MM.1S (cell line): ENCODE measurements around the gene SIRT2.

Source experiments
- DNase-seq: peaks from one replicate; pipeline ENCODE4 v3.0.0-alpha.2; 2015
- H2AFZ ChIP-seq: fragments of 300-600 bp; sonication (generic); 2 replicates; pipeline ENCODE4 v1.6.0; 2016; ENCODE audit warnings: antibody characterized with exemption, low read length
- H3F3A ChIP-seq: fragments of 300-600 bp; sonication (generic); 2 replicates; pipeline ENCODE4 v1.6.1; 2016; ENCODE audit warnings: mild to moderate bottlenecking, antibody characterized with exemption, low read length, moderate library complexity, mixed read lengths; ENCODE audit not compliant: insufficient read depth
- H3K27ac ChIP-seq: fragments of 300-600 bp; sonication (generic); 2 replicates; pipeline ENCODE4 v1.5.1; 2016; ENCODE audit warnings: mild to moderate bottlenecking, low read length
- H3K27me3 ChIP-seq: fragments of 300-600 bp; sonication (generic); replicated peaks from 2 replicates; pipeline ENCODE4 v1.6.0; 2016; ENCODE audit warnings: low read length; ENCODE audit not compliant: insufficient read depth
- H3K36me3 ChIP-seq: fragments of 300-600 bp; sonication (generic); replicated peaks from 2 replicates; pipeline ENCODE4 v1.6.1; 2016; ENCODE audit warnings: mild to moderate bottlenecking, low read length, mixed read lengths; ENCODE audit not compliant: insufficient read depth
- H3K4me1 ChIP-seq: fragments of 300-600 bp; sonication (generic); 2 replicates; pipeline ENCODE4 v1.6.1; 2016; ENCODE audit warnings: low read length, mixed read lengths
- H3K4me2 ChIP-seq: fragments of 300-600 bp; sonication (generic); 2 replicates; pipeline ENCODE4 v1.6.0; 2016; ENCODE audit warnings: low read depth, low read length
- H3K4me3 ChIP-seq: fragments of 300-600 bp; sonication (generic); 2 replicates; pipeline ENCODE4 v1.5.1; 2016; ENCODE audit warnings: low read length, mixed read lengths
- H3K79me2 ChIP-seq: fragments of 300-600 bp; sonication (generic); 2 replicates; pipeline ENCODE4 v1.6.1; 2016; ENCODE audit warnings: mixed run types, low read length, mixed read lengths
- H3K9ac ChIP-seq: fragments of 300-600 bp; sonication (generic); 2 replicates; pipeline ENCODE4 v1.6.1; 2016; ENCODE audit warnings: low read length, mixed read lengths
- H3K9me2 ChIP-seq: fragments of 300-600 bp; sonication (generic); replicated peaks from 2 replicates; pipeline ENCODE4 v1.6.1; 2016; ENCODE audit warnings: mild to moderate bottlenecking, low read length, mixed read lengths; ENCODE audit not compliant: insufficient read depth
- H3K9me3 ChIP-seq: fragments of 300-600 bp; sonication (generic); replicated peaks from 2 replicates; pipeline ENCODE4 v1.6.1; 2016; ENCODE audit warnings: mild to moderate bottlenecking, low read length, mixed read lengths; ENCODE audit not compliant: insufficient read depth
- H4K20me1 ChIP-seq: fragments of 300-600 bp; sonication (generic); 2 replicates; pipeline ENCODE4 v1.6.1; 2016; ENCODE audit warnings: mild to moderate bottlenecking, low read length, moderate library complexity, mixed read lengths; ENCODE audit not compliant: insufficient read depth
- CTCF ChIP-seq: fragments of 300-600 bp; sonication (generic); IDR thresholded peaks from 2 replicates; pipeline ENCODE4 v1.5.1; 2016; ENCODE audit warnings: antibody characterized with exemption, low read length, mixed read lengths
- EZH2 ChIP-seq: fragments of 300-600 bp; sonication (generic); optimal IDR thresholded peaks from 2 replicates; pipeline ENCODE3; 2017; ENCODE audit warnings: low read depth, mild to moderate bottlenecking, antibody characterized with exemption, low read length, mixed read lengths
- EZH2phosphoT487 ChIP-seq: fragments of 300-600 bp; sonication (generic); IDR thresholded peaks from 2 replicates; pipeline ENCODE4 v1.6.1; 2018; ENCODE audit warnings: antibody characterized with exemption, low read length

SIRT2 gene

GRCh38 chr19:38893341-38893771, 6.1 kb downstream of the SIRT2 start:
- Histone ChIP-seq H3K27me3 (no peaks in the 10 kb centered on the region), H3K9ac (no peak overlapping the region), H3K36me3 (no peaks in the 10 kb centered on the region), H3K9me2 (no peaks in the 10 kb centered on the region), H3K4me3 (no peak overlapping the region), H3K9me3 (no peaks in the 10 kb centered on the region), H3K79me2 (peaks cover 23% of the 10 kb centered on the region), H2AFZ (no peak overlapping the region), H3F3A (no peaks in the 10 kb centered on the region), H3K4me2 (no peak overlapping the region), H4K20me1 (no peaks in the 10 kb centered on the region), H3K4me1 (0 out of 2 replicates have a peak, but pooled peaks cover 6% of the 10 kb centered on the region), H3K27ac (no peak overlapping the region)
- no peak for TF ChIP-seq EZH2
- no peak for TF ChIP-seq CTCF
- no peak for TF ChIP-seq EZH2phosphoT487
- DNase-seq, result no peak

DNA sequence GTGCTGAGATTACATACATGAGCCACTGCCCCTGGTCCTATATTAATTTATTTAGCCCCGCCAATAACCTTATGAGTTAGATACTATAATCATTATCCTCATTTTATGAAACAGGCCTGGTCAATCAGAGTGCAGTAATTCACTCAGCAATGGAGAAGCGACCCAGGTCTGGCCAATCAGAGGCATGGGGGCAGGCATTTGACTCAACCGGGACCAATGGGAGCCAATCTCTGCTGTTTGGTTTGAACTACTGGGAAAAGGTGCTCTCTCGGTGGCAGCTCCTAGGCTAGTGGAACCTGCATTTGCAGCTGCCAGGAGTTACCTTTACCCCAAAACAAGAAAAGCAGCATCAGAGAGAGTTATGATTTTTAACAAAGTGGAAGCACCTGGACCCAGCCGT, 6.6 kb downstream of the SIRT2 start:
- no peak for TF ChIP-seq CTCF
- TF ChIP-seq EZH2phosphoT487, result no peak
- TF ChIP-seq EZH2, result no peak
- no peak for DNase-seq
- Histone ChIP-seq H3K27ac (no peak overlapping the region), H3K4me1 (0 out of 2 replicates have a peak, but pooled peaks cover under 1% of the 10 kb centered on the region), H3K4me3 (no peak overlapping the region), H3K4me2 (no peak overlapping the region), H4K20me1 (no peaks in the 10 kb centered on the region), H3K79me2 (peaks cover 18% of the 10 kb centered on the region), H2AFZ (no peak overlapping the region), H3K9ac (no peak overlapping the region), H3K9me3 (no peaks in the 10 kb centered on the region), H3K27me3 (no peaks in the 10 kb centered on the region), H3K9me2 (no peaks in the 10 kb centered on the region), H3K36me3 (no peaks in the 10 kb centered on the region), H3F3A (no peaks in the 10 kb centered on the region)

- DNase-seq, result no peak
Measured at GRCh38 chr19:38891771-38892170, 7.6 kb downstream of the SIRT2 start.

More at GRCh38 chr19:38891771-38892170, 7.6 kb downstream of the SIRT2 start:
- H3K4me2 ChIP-seq, result no peak overlapping the region
- H2AFZ ChIP-seq, result no peak overlapping the region
- no peaks in the 10 kb centered on the region for H3K9me2 ChIP-seq
- H3K36me3 ChIP-seq, result no peaks in the 10 kb centered on the region
- no peaks in the 10 kb centered on the region for H3F3A ChIP-seq
- H3K79me2 ChIP-seq, result peaks cover 8% of the 10 kb centered on the region
- H3K27me3 ChIP-seq, result no peaks in the 10 kb centered on the region
- no peak overlapping the region for H3K4me3 ChIP-seq
- H3K9me3 ChIP-seq, result no peaks in the 10 kb centered on the region
- H3K9ac ChIP-seq, result no peak overlapping the region
- H3K27ac ChIP-seq, result no peak overlapping the region
- no peaks in the 10 kb centered on the region for H4K20me1 ChIP-seq
- no peaks in the 10 kb centered on the region for H3K4me1 ChIP-seq
- no peak for TF ChIP-seq EZH2phosphoT487
- TF ChIP-seq CTCF, result no peak
- no peak for TF ChIP-seq EZH2
